Measurements from ENCODE around the gene HTR2B.

The HTR2B gene

GRCh38 chr2:231062776-231063175 lies 62.1 kb downstream of the HTR2B start:
- no peak overlapping the region for H3K4me2 ChIP-seq
- H3K4me1 ChIP-seq (ENCODE audit: low read depth, poor library complexity, severe bottlenecking): peaks cover 31% of the 10 kb centered on the region
- H3K27ac ChIP-seq: no peak overlapping the region
- peaks cover 14% of the 10 kb centered on the region for H4K20me1 ChIP-seq (ENCODE audit: insufficient read depth)
- peaks cover 16% of the 10 kb centered on the region; the same call in 1 of the 2 replicates for H3K36me3 ChIP-seq (ENCODE audit: insufficient read depth)
- H3K79me2 ChIP-seq (ENCODE audit: insufficient read depth, low read depth): peaks cover 55% of the 10 kb centered on the region
- no peaks in the 10 kb centered on the region for H3K27me3 ChIP-seq (ENCODE audit: insufficient read depth, low read depth)
- TF ChIP-seq CTCF (conservative IDR thresholded peaks at IDR 0.05; ENCODE audit: low read depth, low read length): no peak
- H2AFZ ChIP-seq (ENCODE audit: low read depth): no peak overlapping the region
- H3K4me3 ChIP-seq (IDR thresholded peaks at IDR 0.05; ENCODE audit: insufficient read depth, low read depth, low read length): no peak overlapping the region
- H3K9ac ChIP-seq: no peak overlapping the region

- no peak for TF ChIP-seq CTCF (conservative IDR thresholded peaks at IDR 0.05; ENCODE audit: low read depth, low read length)
- Histone ChIP-seq H3K27ac (no peak overlapping the region), H3K4me2 (peak overlapping the region; percentile 81; the same call in 1 of the 2 replicates), H4K20me1 (ENCODE audit: insufficient read depth) (peaks cover 9% of the 10 kb centered on the region), H3K36me3 (ENCODE audit: insufficient read depth) (peaks cover under 1% of the 10 kb centered on the region; the same call in 1 of the 2 replicates), H3K9ac (no peak overlapping the region), H3K27me3 (ENCODE audit: insufficient read depth, low read depth) (no peaks in the 10 kb centered on the region), H2AFZ (ENCODE audit: low read depth) (no peak overlapping the region), H3K4me3 (IDR thresholded peaks at IDR 0.05; ENCODE audit: insufficient read depth, low read depth, low read length) (no peak overlapping the region), H3K79me2 (ENCODE audit: insufficient read depth, low read depth) (peaks cover 65% of the 10 kb centered on the region), H3K4me1 (ENCODE audit: low read depth, poor library complexity, severe bottlenecking) (peaks cover 38% of the 10 kb centered on the region)
These were observed 65.1 kb downstream of the HTR2B start for GRCh38 chr2:231059756-231060155.

- H3K9ac ChIP-seq: no peak overlapping the region
- peaks cover 38% of the 10 kb centered on the region for H3K4me1 ChIP-seq (ENCODE audit: low read depth, poor library complexity, severe bottlenecking)
These were observed 65.9 kb downstream of the HTR2B start for GRCh38 chr2:231058761-231059550.

More at GRCh38 chr2:231058761-231059550, 65.9 kb downstream of the HTR2B start:
- Histone ChIP-seq H3K4me2 (peak overlapping the region; percentile 81), H3K27ac (no peak overlapping the region), H3K4me3 (IDR thresholded peaks at IDR 0.05; ENCODE audit: insufficient read depth, low read depth, low read length) (no peak overlapping the region), H3K36me3 (ENCODE audit: insufficient read depth) (no peaks in the 10 kb centered on the region; the same call in 1 of the 2 replicates), H2AFZ (ENCODE audit: low read depth) (no peak overlapping the region), H3K27me3 (ENCODE audit: insufficient read depth, low read depth) (no peaks in the 10 kb centered on the region), H4K20me1 (ENCODE audit: insufficient read depth) (peaks cover 9% of the 10 kb centered on the region), H3K79me2 (ENCODE audit: insufficient read depth, low read depth) (peaks cover 65% of the 10 kb centered on the region)
- TF ChIP-seq CTCF (conservative IDR thresholded peaks at IDR 0.05; ENCODE audit: low read depth, low read length): no peak
